T-helper 1 cell treated with Interleukin-12 subunit alpha and Interleukin-12 subunit beta and Interleukin-4 antibody, amounts not matched to agents 30 μg/mL and 1 μg/mL, for 36 hours (primary cell): ENCODE measurements around the gene MTHFD2L.

Experiments
- H3K27ac Mint-ChIP-seq: one replicate; pipeline ENCODE4 v1.8.0; 2021; ENCODE audit warnings: mild to moderate bottlenecking, mixed read lengths
- H3K27me3 Mint-ChIP-seq: one replicate; pipeline ENCODE4 v1.8.0; 2021; ENCODE audit warnings: low read depth, mixed read lengths
- H3K36me3 Mint-ChIP-seq: one replicate; pipeline ENCODE4 v1.8.0; 2021; ENCODE audit warnings: low read depth, mixed read lengths
- H3K4me1 Mint-ChIP-seq: one replicate; pipeline ENCODE4 v1.8.0; 2021; ENCODE audit warnings: low read depth, mixed read lengths
- H3K4me3 Mint-ChIP-seq: one replicate; pipeline ENCODE4 v1.8.0; 2021; ENCODE audit warnings: mild to moderate bottlenecking, moderate library complexity, mixed read lengths
- H3K9me3 Mint-ChIP-seq: one replicate; pipeline ENCODE4 v1.8.0; 2021; ENCODE audit warnings: mixed read lengths

Gene MTHFD2L

GRCh38 chr4:74158466-74159142, 686 bp downstream of the MTHFD2L start:
- Mint-ChIP-seq H3K4me1 (peaks cover 17% of the 10 kb centered on the region), H3K9me3 (no peaks in the 10 kb centered on the region), H3K27ac (peak overlapping the region; percentile 83), H3K27me3 (peaks cover 26% of the 10 kb centered on the region), H3K36me3 (peaks cover 8% of the 10 kb centered on the region), H3K4me3 (peak overlapping the region; percentile 90)

DNA sequence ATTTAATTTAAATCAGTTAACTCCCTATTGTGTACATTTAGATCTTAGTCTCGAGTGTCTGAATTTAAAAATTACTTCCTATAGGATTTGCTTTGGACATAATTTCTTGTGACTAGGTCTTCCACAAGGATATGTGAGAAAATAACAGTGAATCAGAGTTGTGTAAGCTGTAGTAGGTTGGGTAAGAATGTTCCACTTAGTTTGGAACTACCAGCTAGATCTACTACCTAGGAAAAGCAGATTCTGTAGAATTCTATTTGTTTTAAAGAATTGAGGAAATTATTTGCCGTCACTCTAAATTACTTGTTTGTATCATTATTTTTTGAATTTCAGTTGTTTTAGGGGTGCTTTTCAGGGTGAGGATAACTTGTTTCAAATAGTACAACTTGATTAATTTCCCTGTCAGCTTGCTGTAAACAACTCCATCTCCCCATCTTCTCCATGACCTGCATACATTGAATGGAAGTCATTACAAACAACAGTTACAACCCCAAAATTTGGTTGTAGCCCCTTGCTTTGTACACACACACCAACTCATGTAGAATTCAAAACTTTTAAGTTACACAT, 1.3 kb downstream of the MTHFD2L start:
- H3K4me3 Mint-ChIP-seq = peak overlapping the region; percentile 90
- peaks cover 22% of the 10 kb centered on the region for H3K27me3 Mint-ChIP-seq
- peaks cover 17% of the 10 kb centered on the region for H3K4me1 Mint-ChIP-seq
- no peaks in the 10 kb centered on the region for H3K9me3 Mint-ChIP-seq
- peak overlapping the region; percentile 83 for H3K27ac Mint-ChIP-seq
- peaks cover 8% of the 10 kb centered on the region for H3K36me3 Mint-ChIP-seq

- H3K36me3 Mint-ChIP-seq = peaks cover 14% of the 10 kb centered on the region
- H3K27me3 Mint-ChIP-seq = peaks cover 5% of the 10 kb centered on the region
- no peak overlapping the region for H3K4me3 Mint-ChIP-seq
- no peak overlapping the region for H3K27ac Mint-ChIP-seq
- H3K9me3 Mint-ChIP-seq = no peaks in the 10 kb centered on the region
- H3K4me1 Mint-ChIP-seq = peaks cover 19% of the 10 kb centered on the region
Measured at GRCh38 chr4:74161666-74162450, 3.9 kb downstream of the MTHFD2L start.

- H3K4me1 Mint-ChIP-seq = peaks cover 12% of the 10 kb centered on the region
- no peak overlapping the region for H3K27ac Mint-ChIP-seq
- H3K27me3 Mint-ChIP-seq = no peaks in the 10 kb centered on the region
- H3K36me3 Mint-ChIP-seq = peaks cover 14% of the 10 kb centered on the region
- H3K9me3 Mint-ChIP-seq = no peaks in the 10 kb centered on the region
- H3K4me3 Mint-ChIP-seq = no peak overlapping the region
Measured at GRCh38 chr4:74166135-74166534, 8.2 kb downstream of the MTHFD2L start.

DNA sequence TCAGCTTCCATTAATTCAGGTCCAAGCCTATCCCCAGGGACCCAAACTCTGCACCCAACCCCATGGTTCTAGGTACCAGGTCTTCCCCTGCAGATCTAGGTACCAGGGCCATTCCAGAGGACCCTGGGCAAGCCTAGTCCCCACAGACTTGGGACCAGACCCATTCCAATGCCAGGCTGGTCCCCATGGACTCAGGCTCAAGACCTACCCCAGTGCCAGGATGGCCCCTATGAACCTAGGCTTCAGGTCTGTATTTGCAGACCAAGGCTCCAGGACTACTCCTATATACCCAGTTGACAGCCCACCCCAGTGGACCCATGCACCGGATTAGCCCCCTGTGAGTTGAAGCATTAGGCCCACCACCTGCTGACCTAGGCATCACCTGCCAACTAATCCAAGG, 8.9 kb downstream of the MTHFD2L start:
- Mint-ChIP-seq H3K27ac (no peak overlapping the region), H3K36me3 (peaks cover 10% of the 10 kb centered on the region), H3K4me1 (peaks cover 9% of the 10 kb centered on the region), H3K27me3 (no peaks in the 10 kb centered on the region), H3K9me3 (no peaks in the 10 kb centered on the region), H3K4me3 (no peak overlapping the region)

- no peak overlapping the region for H3K4me3 Mint-ChIP-seq
- H3K4me1 Mint-ChIP-seq = peaks cover 7% of the 10 kb centered on the region
- H3K27me3 Mint-ChIP-seq = no peaks in the 10 kb centered on the region
- H3K36me3 Mint-ChIP-seq = peaks cover 6% of the 10 kb centered on the region
- no peak overlapping the region for H3K27ac Mint-ChIP-seq
- no peaks in the 10 kb centered on the region for H3K9me3 Mint-ChIP-seq
Measured at GRCh38 chr4:74167585-74167984, 9.7 kb downstream of the MTHFD2L start.

- no peak overlapping the region for H3K4me3 Mint-ChIP-seq
- no peak overlapping the region for H3K27ac Mint-ChIP-seq
- no peaks in the 10 kb centered on the region for H3K9me3 Mint-ChIP-seq
Measured at GRCh38 chr4:74168841-74169240, 10.9 kb downstream of the MTHFD2L start.

GRCh38 chr4:74173321-74173720, 15.4 kb downstream of the MTHFD2L start:
- Mint-ChIP-seq H3K27ac (no peak overlapping the region), H3K27me3 (no peaks in the 10 kb centered on the region), H3K4me1 (no peaks in the 10 kb centered on the region), H3K36me3 (no peaks in the 10 kb centered on the region), H3K9me3 (no peaks in the 10 kb centered on the region), H3K4me3 (no peak overlapping the region)

More at GRCh38 chr4:74168841-74169240, 10.9 kb downstream of the MTHFD2L start:
- H3K36me3 Mint-ChIP-seq = peaks cover 6% of the 10 kb centered on the region
- H3K4me1 Mint-ChIP-seq = peaks cover 7% of the 10 kb centered on the region
- H3K27me3 Mint-ChIP-seq = no peaks in the 10 kb centered on the region

DNA sequence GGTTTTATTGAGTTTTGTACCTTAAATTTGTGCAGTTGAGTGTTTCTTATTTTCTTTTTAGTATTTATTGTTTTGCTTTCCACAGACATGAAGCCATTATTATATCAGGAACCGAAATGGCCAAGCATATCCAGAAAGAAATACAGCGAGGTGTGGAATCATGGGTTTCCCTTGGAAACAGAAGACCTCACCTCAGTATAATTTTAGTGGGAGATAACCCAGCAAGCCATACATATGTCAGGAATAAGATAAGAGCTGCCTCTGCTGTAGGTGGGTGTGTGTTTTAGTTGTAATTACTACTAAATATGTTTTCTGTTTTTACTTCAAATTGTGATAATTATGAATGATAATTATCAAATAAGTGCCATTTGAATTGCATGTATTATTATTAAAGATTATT, 16.5 kb downstream of the MTHFD2L start:
- Mint-ChIP-seq H3K27ac (no peak overlapping the region), H3K9me3 (no peaks in the 10 kb centered on the region), H3K4me1 (no peaks in the 10 kb centered on the region), H3K36me3 (no peaks in the 10 kb centered on the region), H3K4me3 (no peak overlapping the region), H3K27me3 (no peaks in the 10 kb centered on the region)

- Mint-ChIP-seq H3K27ac (no peak overlapping the region), H3K27me3 (no peaks in the 10 kb centered on the region), H3K4me1 (no peaks in the 10 kb centered on the region), H3K36me3 (no peaks in the 10 kb centered on the region), H3K4me3 (no peak overlapping the region), H3K9me3 (no peaks in the 10 kb centered on the region)
Measured at GRCh38 chr4:74174941-74175340, 17.0 kb downstream of the MTHFD2L start.

- Mint-ChIP-seq H3K9me3 (no peaks in the 10 kb centered on the region), H3K4me3 (no peak overlapping the region), H3K36me3 (no peaks in the 10 kb centered on the region), H3K4me1 (no peaks in the 10 kb centered on the region), H3K27ac (no peak overlapping the region), H3K27me3 (no peaks in the 10 kb centered on the region)
Measured at GRCh38 chr4:74175379-74175778, 17.5 kb downstream of the MTHFD2L start.

- no peak overlapping the region for H3K27ac Mint-ChIP-seq
- no peak overlapping the region for H3K4me3 Mint-ChIP-seq
- H3K27me3 Mint-ChIP-seq = no peaks in the 10 kb centered on the region
- no peaks in the 10 kb centered on the region for H3K9me3 Mint-ChIP-seq
- no peaks in the 10 kb centered on the region for H3K36me3 Mint-ChIP-seq
- H3K4me1 Mint-ChIP-seq = peaks cover 2% of the 10 kb centered on the region
Measured at GRCh38 chr4:74178798-74179197, 20.9 kb downstream of the MTHFD2L start.

GRCh38 chr4:74181219-74181618, 23.3 kb downstream of the MTHFD2L start:
- Mint-ChIP-seq H3K27me3 (no peaks in the 10 kb centered on the region), H3K27ac (no peak overlapping the region), H3K4me3 (no peak overlapping the region), H3K36me3 (no peaks in the 10 kb centered on the region), H3K9me3 (no peaks in the 10 kb centered on the region), H3K4me1 (peaks cover 2% of the 10 kb centered on the region)

- Mint-ChIP-seq H3K27ac (no peak overlapping the region), H3K4me1 (no peaks in the 10 kb centered on the region), H3K27me3 (no peaks in the 10 kb centered on the region), H3K36me3 (no peaks in the 10 kb centered on the region), H3K9me3 (no peaks in the 10 kb centered on the region), H3K4me3 (no peak overlapping the region)
Measured at GRCh38 chr4:74188912-74189311, 31.0 kb downstream of the MTHFD2L start.
